ENCODE results near the gene STX1A.
A peak's percentile ranks its signal among the peaks of the same experiment; 100 is the strongest.

STX1A gene

DNA sequence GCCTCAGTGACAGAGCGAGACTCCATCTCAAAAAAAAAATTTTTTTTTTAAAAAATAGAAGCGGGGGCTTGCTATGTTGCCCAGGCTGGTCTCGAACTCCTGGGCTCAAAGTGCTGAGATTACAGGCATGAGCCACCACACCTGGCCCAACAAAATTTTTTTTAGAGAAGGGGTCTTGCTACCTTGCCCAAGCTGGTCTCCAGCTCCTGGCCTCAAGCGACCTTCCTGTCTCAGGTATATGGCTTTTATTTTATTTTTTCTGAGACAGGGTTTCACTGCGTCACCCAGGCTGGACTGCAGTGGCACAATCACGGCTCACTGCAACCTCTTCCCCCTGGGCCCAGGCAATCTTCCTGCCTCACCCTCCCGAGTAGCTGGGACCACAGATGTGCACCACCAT lies 20.7 kb upstream of the STX1A start:
- Histone ChIP-seq H3K27ac (no peak overlapping the region), H3K4me3 (no peak overlapping the region)
- TF ChIP-seq, protein P1, sequence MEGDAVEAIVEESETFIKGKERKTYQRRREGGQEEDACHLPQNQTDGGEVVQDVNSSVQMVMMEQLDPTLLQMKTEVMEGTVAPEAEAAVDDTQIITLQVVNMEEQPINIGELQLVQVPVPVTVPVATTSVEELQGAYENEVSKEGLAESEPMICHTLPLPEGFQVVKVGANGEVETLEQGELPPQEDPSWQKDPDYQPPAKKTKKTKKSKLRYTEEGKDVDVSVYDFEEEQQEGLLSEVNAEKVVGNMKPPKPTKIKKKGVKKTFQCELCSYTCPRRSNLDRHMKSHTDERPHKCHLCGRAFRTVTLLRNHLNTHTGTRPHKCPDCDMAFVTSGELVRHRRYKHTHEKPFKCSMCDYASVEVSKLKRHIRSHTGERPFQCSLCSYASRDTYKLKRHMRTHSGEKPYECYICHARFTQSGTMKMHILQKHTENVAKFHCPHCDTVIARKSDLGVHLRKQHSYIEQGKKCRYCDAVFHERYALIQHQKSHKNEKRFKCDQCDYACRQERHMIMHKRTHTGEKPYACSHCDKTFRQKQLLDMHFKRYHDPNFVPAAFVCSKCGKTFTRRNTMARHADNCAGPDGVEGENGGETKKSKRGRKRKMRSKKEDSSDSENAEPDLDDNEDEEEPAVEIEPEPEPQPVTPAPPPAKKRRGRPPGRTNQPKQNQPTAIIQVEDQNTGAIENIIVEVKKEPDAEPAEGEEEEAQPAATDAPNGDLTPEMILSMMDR (IDR thresholded peaks at IDR 0.05) = no peak
- DNase-seq (ENCODE audit: low spot score) = no peak

DNA sequence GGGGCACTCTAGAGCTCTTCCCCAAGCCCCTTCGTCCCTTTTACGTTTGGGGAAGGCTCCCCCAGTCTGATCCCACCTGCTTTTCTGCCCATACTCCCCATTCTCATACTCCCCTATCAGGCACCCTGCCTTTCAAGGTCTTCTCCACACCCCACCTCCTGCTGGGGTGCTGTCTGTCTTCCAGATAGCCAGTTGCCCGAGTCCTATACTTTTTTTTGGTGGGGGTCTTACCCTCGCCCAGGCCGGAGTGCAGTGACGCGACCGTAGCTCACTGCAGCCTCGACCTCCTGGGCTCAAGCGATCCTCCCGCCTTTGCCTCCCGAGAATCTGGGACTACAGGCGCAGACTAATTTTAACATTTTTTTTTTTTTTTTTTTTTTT lies 19.9 kb upstream of the STX1A start:
- peak overlapping the region; percentile 99 for H3K4me3 ChIP-seq
- TF ChIP-seq, protein P1 (IDR thresholded peaks at IDR 0.05) = no peak
- H3K27ac ChIP-seq = peak overlapping the region; percentile 72 to 91
- no peak for DNase-seq (ENCODE audit: low spot score)

DNA sequence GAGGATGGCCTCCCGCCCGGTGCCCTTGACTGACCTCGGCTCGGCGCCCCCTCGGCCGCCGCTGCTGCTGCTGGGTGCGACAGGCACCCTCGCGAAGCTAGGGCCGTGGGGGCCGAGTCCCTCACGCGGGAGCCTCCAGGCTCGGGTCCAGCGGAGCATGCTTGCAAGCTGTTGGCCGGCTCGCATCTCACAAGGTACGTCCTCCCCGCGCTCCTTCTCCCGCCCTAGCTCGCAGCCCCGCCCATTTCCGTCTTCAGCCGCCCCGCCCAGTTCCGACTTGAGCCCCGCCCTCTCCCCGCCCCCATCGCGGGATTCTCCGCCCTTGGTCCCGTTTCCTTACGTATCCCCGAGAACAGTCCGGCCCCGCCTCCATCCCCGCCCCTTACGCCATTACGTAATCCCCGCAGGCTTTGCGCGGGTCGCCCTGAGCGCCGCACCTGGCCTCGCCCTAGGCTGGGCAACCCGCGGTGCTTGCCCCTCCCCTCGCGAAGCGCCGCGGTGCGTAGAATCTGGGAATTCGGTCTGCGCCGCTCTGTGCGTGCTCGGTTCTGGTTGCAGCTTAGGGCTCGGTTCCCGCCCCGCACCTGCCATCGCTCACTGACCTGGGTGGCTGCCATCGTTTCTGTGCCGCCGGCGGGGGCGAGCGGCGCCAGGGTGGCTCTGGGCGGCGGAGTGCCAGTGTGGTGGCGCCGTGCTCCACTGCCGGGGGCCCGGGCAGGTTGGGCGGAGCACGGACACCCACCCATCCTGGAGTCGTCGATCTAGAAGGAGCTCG lies 19.3 kb upstream of the STX1A start, which contains the start of gene ABHD11:
TSS of gene ABHD11 (minus strand) at position 191 of the 775 bp plus-strand sequence. CDS start at position 159, 32 bp downstream.
- TF ChIP-seq, protein P1 (IDR thresholded peaks at IDR 0.05) = no peak
- Histone ChIP-seq H3K4me3 (peak within 1 kb of the TSS; percentile 99), H3K27ac (peak within 1 kb of the TSS; percentile 72 to 91)
- peak; percentile 98 for DNase-seq (ENCODE audit: low spot score)

DNA sequence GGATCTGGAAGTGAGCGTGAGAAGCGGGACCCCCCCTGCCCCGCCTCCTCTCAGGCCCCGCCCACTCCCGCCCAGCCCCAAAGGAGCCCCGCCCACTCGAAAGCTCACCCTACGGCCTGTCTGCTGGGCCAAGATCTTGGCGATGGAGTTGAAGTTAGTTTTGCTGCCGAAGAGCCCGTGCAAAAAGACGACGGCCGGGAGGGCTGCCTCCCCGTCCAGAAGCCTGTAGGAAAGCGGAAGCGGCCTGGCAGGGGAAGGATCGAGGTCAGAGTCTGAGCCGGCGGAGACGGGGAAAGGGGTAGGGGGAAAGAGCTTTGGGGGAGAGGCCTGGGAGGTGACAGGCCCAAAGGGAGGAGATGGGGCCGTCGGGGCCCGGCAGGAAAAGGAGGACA lies 18.7 kb upstream of the STX1A start:
- no peak for DNase-seq (ENCODE audit: low spot score)
- TF ChIP-seq, protein P1 (IDR thresholded peaks at IDR 0.05) = no peak
- Histone ChIP-seq H3K27ac (peak overlapping the region; percentile 72 to 91), H3K4me3 (peak overlapping the region; percentile 99)

DNA sequence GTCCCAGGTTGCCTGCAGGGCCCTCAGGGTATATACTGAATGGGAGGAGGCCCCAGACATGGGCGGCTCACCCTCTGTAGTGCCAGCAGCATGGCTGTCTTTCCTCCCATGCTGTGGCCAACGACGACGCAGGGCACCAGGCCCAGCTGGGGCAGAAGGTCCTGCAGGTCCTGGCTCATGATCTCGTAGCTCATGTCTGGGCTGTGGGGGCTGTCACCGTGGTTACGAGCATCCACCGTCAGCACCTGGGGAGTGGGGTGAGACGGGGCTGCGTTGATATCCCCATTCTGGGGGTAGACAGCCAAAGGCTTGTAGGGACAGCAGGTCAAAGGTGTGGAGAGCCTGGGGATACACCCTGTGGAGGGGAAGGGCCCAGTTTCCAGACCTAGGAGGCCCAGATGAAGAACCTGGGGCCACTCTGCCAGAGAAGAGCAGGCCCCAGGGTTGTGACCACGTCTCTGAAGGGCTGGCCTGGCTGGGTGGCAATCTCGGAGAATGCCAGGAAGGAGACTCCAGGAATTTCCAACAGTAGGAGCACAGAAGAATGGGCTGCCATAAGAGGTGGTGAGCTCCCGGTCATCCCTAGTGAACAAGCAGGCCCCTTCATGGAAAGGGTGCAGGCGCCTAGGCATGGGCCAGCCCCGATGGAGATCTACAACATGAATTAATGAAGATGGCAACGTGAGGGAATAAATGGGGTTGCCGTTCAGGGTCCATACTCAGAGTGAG lies 18.2 kb upstream of the STX1A start:
- DNase-seq (ENCODE audit: low spot score) = no peak
- H3K27ac ChIP-seq = peak overlapping the region in 1 of 2 donors; percentile 91
- TF ChIP-seq, protein P1 (IDR thresholded peaks at IDR 0.05) = no peak
- peak overlapping the region; percentile 99 for H3K4me3 ChIP-seq

DNA sequence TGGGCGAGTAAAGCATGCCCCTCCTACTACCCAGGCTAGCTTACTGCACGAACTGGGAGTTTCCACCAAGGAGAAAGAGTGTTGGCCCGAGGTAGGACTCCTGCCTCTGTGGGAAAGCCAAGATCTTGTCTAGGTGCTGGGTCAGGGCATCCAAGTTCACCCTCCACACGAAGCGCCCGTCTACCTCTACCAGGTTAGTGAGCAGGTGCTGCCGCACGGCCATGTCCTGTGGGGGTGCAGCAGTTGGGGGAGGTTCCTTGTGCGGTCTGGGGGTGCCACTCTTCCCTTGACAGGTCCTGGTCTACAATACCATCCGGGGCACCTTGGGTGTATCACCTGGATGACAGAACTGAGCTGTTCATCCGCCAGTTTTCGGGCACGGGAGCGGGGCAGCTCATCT lies 17.4 kb upstream of the STX1A start:
- DNase-seq (ENCODE audit: low spot score) = no peak
- TF ChIP-seq, protein P1 (IDR thresholded peaks at IDR 0.05) = no peak

More for the DNA sequence above, 17.4 kb upstream of the STX1A start:
- Histone ChIP-seq H3K4me3 (no peak overlapping the region), H3K27ac (no peak overlapping the region)
